G401 (cell line): Measurements from ENCODE around the gene ATP8B4. TPM values are rescaled to one million over a fixed set of nuclear protein-coding genes. Genes with fewer than 3 reads are reported as not detected.

ENCODE experiments used
- DNase-seq: peaks from one replicate; pipeline ENCODE4 v3.0.0-alpha.2; 2015; ENCODE audit warnings: low spot score
- in situ Hi-C: cut with HindIII; loops from 2 replicates; pipeline ENCODE4 v1.10.0; 2016; ENCODE audit warnings: low sequenced_read_pairs, mixed read lengths
- total RNA-seq: library from RNA; depleted of rRNA; stranded (reverse); fragments of >200 nt; shearing (Covaris generic); gene quantifications from 2 replicates; pipeline ENCODE4 v1.2.3, GENCODE V29; 2014

ATP8B4 gene
- total RNA-seq, 1 experiment from 2014 or later = 3.5 TPM

DNA sequence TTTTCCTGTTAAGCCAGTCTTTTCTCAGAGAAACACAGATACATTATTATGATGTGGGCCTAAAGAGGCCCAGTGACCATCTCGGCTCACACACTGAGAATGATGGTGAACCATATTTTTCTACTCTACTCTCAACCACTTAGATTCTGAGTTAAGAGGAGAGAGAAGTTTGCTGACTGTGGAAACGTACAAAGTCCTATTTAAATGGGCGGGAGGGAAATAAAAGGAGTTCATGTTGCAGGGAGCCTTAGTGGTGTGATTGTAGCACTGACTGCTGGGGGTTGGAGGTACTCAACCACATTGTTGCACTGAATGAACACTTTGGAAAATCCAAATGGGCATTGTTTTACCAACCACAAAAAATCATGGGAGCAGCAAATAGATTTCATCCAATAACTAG lies 51.0 kb downstream of the ATP8B4 start:
- in situ Hi-C loops = no loop called here
- DNase-seq = no peak

DNA sequence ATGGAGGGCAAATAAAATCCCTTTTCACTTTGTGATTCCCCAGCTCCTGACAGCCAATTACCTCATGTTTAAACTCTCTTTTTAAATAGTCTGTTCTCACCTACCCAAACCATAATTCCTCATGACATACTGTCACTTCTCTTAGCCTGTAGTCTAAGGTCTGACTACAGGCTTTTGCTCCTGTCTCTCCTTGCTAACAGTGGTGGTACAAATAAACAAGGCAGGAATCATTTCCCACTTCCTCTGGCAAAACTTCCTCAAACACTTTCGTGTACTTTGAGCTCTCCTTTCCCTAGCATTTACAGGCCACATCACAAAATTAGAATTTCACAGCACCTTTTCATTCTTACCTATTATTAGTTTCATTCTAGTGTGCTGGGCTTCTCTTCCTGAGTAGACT lies 51.8 kb downstream of the ATP8B4 start:
- in situ Hi-C loops = no loop called here

DNA sequence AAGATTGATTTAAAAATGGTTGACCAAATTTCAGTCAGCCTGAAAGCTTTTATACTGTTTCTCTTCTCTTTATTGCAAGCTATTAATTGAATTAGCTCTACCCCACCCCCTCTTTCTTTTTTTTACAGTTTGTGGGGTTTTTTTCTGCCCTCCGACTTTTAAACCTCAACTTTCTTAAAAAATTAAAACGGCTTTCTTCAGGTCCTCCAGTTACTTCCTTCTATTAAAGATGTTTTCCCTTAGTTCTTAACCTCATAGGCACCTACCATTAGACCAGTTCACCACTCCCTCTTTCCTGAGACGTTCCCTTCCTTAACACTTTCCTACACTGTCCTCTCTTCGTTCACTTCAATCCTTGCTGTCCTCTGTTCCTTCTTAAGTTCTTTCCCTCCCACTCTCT lies 52.4 kb downstream of the ATP8B4 start:
- DNase-seq = no peak
- in situ Hi-C loops = no loop called here

More for the DNA sequence above, 51.8 kb downstream of the ATP8B4 start:
- DNase-seq = no peak

- in situ Hi-C loops = no loop called here
- no peak for DNase-seq
These were observed 52.8 kb downstream of the ATP8B4 start for GRCh38 chr15:50066202-50066601.

DNA sequence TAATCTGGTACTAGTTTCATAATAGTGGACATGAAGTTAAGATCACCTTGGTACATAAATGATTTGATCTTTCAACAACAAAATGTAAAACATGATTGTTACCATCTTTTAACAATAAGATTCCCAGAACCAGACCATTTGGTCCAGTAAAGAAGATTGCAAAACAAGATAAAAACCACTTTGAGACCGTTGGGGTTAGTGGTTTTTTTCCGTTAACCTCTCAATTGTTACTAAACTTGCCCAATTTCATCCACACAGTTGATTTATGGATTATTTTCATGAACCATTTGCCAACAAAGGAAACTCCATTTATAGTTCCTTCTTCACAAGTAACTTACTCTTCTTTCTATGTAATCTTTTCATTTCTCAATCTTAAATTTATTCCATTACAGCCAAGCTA lies 53.8 kb downstream of the ATP8B4 start:
- no peak for DNase-seq
- in situ Hi-C loops = no loop called here

- in situ Hi-C loops = no loop called here
- no peak for DNase-seq
These were observed 54.4 kb downstream of the ATP8B4 start for GRCh38 chr15:50064673-50065072.

- in situ Hi-C loops = no loop called here
- DNase-seq = no peak
These were observed 55.8 kb downstream of the ATP8B4 start for GRCh38 chr15:50063226-50063625.

DNA sequence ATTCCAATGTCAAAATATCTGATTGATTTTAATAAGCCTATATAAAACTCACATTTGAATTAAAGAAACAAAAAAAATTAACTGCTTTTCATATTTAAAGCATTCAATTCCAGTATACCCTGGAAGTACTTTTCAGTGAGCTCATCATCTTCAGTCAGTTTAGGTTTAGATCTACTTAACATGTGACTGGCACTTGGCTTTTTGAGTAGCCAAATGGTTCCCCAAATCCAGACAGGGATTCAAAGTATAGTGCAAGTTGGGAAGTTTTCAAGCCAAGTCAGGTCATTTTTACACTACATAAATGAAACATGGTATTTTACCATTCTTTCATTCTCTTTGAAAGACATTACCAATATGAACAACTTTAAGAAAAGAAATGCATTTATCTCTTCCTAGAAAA lies 57.5 kb downstream of the ATP8B4 start:
- no peak for DNase-seq
- in situ Hi-C loops = no loop called here

- in situ Hi-C loops = no loop called here
- no peak for DNase-seq
These were observed 59.1 kb downstream of the ATP8B4 start for GRCh38 chr15:50059883-50060282.

DNA sequence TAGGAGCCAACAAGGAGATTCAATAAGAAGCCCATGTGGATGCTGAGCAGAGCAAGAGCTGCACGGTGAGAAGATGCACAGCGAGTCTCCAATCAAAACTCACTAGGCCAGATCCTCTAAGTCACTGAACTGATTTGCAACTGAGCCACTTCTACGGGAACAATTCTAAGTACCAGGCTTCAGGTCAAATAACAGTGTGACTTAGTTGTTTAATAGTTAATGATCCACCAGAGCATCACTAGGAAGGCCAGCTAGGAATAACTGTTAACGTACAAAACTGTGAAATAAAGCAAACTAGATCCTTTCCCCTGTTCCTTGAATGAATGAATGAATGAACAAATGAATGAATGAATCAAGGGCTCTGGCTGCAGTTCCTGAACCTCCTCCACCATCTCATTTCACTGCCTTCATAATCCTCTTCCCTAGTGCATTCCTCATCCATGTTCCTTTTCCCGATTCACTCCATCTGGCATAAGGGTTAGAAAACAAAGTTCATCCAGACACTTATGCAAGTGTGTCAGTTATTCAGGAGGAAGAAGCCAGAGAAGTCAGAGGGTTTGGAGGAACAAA lies 59.7 kb downstream of the ATP8B4 start:
- in situ Hi-C loops = no loop called here
- no peak for DNase-seq

DNA sequence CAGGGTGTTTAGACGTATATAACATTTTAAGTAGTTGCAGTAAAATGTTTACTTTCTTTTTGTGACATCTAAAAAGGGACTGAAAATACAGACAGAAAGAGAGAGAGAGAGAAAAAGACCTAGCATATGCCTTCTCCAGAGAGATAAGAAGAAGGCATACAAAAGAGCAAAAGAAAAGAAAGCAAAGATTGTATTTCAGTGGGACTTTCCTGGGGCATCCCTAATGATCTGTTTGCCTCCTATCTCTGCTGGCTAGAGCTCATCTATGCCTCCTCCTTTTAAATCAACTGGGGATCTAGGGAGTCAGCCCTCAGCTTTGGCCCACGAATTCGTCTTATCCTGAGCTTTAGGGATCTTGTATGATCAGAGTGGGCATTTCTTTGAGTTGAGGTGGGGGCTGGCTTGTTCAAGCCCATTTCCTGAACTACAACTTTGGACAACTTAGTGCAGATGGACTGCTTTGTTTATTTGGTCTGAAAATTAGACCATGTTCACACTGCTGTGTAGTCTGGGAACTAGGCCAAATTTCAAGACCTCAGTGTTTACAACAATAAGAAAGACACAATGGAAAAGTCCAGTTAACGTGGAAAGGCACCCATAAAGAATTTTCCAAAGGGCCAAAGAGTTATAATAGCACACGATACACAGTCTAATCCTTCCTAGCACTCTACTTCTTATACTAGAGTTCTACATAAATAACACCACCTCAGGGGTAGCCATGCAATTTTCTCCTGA lies 61.0 kb downstream of the ATP8B4 start:
- DNase-seq = peak; percentile 23
- in situ Hi-C loops = no loop called here

DNA sequence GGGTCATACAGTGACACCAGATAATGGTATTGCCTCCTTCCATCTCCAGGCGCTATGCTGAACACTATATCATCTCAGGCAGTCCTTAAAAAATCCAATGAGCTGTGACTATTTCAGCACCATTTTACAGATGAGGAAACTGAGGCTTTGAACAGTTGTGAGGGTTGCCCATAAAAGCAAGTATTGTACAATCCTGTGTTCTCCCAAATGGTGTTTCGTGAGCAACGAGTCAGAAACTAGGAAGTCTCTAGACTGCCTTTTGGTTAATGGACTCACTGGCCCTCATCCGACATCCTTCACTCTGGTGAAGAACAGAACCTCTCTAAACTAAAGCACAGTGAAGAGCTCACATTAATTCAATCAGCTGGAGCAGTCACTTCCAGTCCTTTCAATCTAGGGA lies 61.8 kb downstream of the ATP8B4 start:
- in situ Hi-C loops = no loop called here
- DNase-seq = no peak

GRCh38 chr15:50055750-50056157 lies 63.3 kb downstream of the ATP8B4 start:
- in situ Hi-C loops = no loop called here
- no peak for DNase-seq

- in situ Hi-C loops = no loop called here
- DNase-seq = no peak
These were observed 63.7 kb downstream of the ATP8B4 start for GRCh38 chr15:50055332-50055731.

DNA sequence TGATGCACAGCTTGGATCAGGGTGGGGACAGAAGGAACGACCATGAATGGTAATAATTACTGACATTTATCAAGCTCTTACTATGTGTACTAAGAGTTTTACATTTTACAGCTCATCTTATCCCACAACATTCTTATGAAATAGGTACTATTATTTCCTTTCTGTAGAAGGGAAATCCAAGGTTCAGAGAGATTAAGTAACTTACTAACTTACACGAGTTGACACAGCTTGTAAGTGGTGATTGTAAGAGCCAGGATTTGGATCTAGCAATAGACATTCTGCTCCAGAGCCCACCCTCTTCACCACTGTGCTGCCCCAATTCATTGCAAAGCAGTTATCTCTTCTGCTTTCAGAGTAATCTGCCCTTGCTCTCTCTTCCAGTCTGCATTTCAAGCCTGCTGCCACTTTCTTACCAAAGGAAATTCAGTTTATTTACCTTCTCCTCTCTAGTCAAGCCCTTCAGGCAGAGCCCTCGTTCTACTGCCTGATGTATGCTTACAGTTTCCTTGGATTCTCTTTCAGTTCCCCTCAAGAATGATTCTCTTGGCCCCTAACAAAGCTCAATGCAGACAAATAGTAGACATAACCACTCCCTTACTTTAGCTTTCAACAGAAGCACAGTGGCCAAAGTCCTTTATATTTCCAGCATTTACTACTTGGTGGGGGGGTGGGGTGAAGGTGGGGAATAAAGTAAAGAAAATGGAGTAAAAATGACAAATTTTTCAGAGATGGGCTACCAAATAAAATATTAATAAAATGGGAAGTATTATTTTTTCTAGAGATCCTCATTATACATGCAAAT lies 65.8 kb downstream of the ATP8B4 start:
- in situ Hi-C loops = no loop called here
- DNase-seq = no peak

DNA sequence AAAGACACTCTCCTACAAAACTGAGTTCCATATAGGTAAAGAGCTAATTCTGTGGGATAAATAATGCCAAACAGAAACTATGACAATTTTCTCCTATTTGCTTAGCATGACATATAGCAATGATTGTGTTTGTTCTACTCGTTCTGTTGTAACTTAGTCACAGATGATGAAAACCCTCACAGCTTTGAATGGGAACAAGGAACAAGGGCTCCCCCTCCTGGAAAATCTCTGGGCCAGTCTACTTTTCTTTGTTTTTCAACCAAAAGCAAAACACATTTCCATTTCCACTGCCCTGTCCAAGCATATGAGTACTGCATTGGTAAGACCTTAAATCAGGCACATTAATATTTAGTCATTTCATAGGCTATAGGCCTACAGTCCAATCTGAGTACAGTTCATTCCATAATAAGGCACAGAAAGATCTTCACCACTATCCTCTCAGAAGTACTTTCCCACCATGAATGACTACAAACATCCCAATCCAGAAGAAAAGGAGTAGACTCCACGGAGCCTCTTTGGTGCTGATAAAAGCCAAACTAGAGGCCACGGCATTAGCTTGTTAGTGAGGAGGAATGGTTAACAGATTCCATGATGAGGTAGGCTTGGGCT lies 67.1 kb downstream of the ATP8B4 start:
- in situ Hi-C loops = no loop called here

DNA sequence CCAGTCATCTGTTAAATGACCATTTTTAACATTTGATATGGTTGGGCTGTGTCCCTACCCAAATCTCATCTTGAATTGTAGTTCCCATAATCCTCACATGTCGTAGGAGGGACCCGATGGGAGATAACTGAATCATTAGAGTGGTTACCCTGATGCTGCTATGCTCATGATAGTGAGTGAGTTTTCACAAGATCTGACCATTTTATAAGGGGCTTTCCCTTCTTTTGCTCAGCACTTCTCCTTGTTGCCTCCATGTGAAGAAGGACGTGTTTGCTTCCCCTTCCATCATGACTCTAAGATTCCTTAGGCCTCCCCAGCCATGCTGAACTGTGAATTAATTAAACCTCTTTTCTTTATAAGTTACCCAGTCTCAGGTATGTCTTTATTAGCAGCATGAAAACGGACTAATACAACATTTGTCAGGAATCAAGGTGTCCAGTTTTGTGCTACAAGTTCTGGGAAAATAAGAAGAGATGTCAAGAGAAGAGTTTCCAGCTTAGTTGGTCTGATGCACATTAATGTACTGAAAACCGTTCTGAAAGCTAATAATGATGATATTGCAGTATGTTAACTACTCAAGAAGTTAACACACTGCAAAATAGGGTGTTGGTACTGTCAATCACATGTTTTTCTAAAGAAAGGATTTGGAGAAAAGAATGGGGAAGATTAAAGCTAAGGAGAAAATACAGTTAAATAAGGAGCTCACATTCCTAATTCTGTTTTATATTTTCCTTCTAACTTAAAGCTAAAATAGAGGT lies 67.9 kb downstream of the ATP8B4 start:
- DNase-seq = no peak
- in situ Hi-C loops = no loop called here

More for the DNA sequence above, 67.1 kb downstream of the ATP8B4 start:
- DNase-seq = peak; percentile 40

DNA sequence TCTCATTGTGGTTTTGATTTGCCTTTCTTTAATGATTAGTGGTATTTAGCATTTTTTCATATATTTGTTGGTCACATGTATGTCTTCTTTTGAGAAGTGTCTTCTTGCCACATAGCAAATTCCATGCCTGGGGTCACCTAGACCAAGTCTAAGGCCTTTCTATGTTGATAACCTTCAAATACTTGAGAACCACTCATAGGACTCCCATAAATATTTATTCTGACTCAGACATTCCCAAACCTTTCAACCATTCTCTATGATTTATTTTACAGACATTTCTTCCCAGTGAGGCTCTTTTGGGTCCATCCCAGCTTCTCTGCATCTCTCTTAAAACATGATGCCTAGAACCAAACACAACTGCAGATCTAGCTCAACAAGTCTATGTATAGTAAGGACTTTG lies 69.2 kb downstream of the ATP8B4 start:
- in situ Hi-C loops = no loop called here
- no peak for DNase-seq

- no peak for DNase-seq
- in situ Hi-C loops = no loop called here
These were observed 72.2 kb downstream of the ATP8B4 start for GRCh38 chr15:50046867-50047266.
